Esophagus (tissue), 2 donors: Measurements from ENCODE around the gene MIA2. TPM values are rescaled to one million over a fixed set of nuclear protein-coding genes. Genes with fewer than 3 reads are reported as not detected.
"Not testable (repeated sequence)": the region's sequence is repeated elsewhere in the genome, so short reads cannot be mapped to it uniquely, and the experiment has no call there.

Experiments
- H3K27ac ChIP-seq, 2 donors: one replicate each; pipeline ENCODE4 v1.5.1; 2013; ENCODE audit warnings: low read depth in 2 of 2, mild to moderate bottlenecking in 2 of 2, inconsistent platforms in 1 of 2, low read length in 1 of 2, moderate library complexity in 1 of 2
- H3K27me3 ChIP-seq, 2 donors: one replicate each; pipeline ENCODE4 v1.6.1; 2013; ENCODE audit warnings: low read length in 2 of 2, control low read depth in 1 of 2, mild to moderate bottlenecking in 1 of 2; ENCODE audit not compliant: insufficient read depth in 2 of 2, control insufficient read depth in 1 of 2
- H3K36me3 ChIP-seq, 2 donors: one replicate each; pipeline ENCODE4 v1.6.1; 2013; ENCODE audit warnings: low read length in 1 of 2; ENCODE audit not compliant: control insufficient read depth in 2 of 2, insufficient read depth in 2 of 2
- H3K4me1 ChIP-seq, 2 donors: one replicate each; pipeline ENCODE4 v1.6.1; 2013; ENCODE audit warnings: low read length in 1 of 2; ENCODE audit not compliant: control insufficient read depth in 2 of 2, insufficient read depth in 2 of 2
- H3K4me3 ChIP-seq, 2 donors: one replicate each; pipeline ENCODE4 v1.5.1; 2013; ENCODE audit warnings: low read length in 2 of 2, mild to moderate bottlenecking in 2 of 2, low read depth in 1 of 2, moderate library complexity in 1 of 2
- H3K9me3 ChIP-seq, 2 donors: one replicate each; pipeline ENCODE4 v1.6.1; 2013; ENCODE audit warnings: mild to moderate bottlenecking in 2 of 2, low read depth in 1 of 2, low read length in 1 of 2, moderate library complexity in 1 of 2; ENCODE audit not compliant: control insufficient read depth in 2 of 2, insufficient read depth in 1 of 2
- WGBS, 2 donors: extraction: QIAGEN DNeasy Blood & Tissue Kit; methylation state at CpG; one replicate each; pipeline ENCODE4 v1.1.7; 2013; 5-methylcytosine and 5-hydroxymethylcytosine counted together
- polyA plus RNA-seq, 2 donors: library from polyadenylated mRNA; stranded (reverse); fragments of 200-250 nt; gene quantifications; one replicate each; pipeline ENCODE4 v1.2.3, GENCODE V29; 2013
- donor health status: healthy with polysubstance abuse.
- donor health status: Bipolar disorder and iron deficiency.

MIA2 gene
- 10 to 100 TPM; 26.2 to 32.1 TPM for polyA plus RNA-seq

GRCh38 chr14:39233680-39234326, at the start of gene MIA2:
TSS of gene MIA2 (plus strand) at chr14:39233915. CDS start at chr14:39234115, 200 bp downstream.
- WGBS, 2 donors, result 52 to 68% methylated on average over 7 of the region's 7 CpGs
- H3K27ac ChIP-seq, result no peak within 1 kb of the TSS

GRCh38 chr14:39184628-39185255, 49.0 kb upstream of the MIA2 start:
- H3K36me3 ChIP-seq, result peaks cover 5 to 17% of the 10 kb centered on the region in 2 donors

More at GRCh38 chr14:39233680-39234326, at the start of gene MIA2:
- Histone ChIP-seq H3K27me3 (no peaks in the 10 kb centered on the region), H3K9me3 (no peaks in the 10 kb centered on the region), H3K36me3 (no peaks in the 10 kb centered on the region), H3K4me1 (no peaks in the 10 kb centered on the region), H3K4me3 (no peak within 1 kb of the TSS)

GRCh38 chr14:39185256-39186049, 48.3 kb upstream of the MIA2 start:
- Histone ChIP-seq H3K9me3 (no peaks in the 10 kb centered on the region), H3K27ac (no peak overlapping the region), H3K4me1 (no peaks in the 10 kb centered on the region), H3K27me3 (no peaks in the 10 kb centered on the region), H3K36me3 (peaks cover 5 to 15% of the 10 kb centered on the region in 2 donors), H3K4me3 (no peak overlapping the region)
- 91% methylated on average over 5 of the region's 5 CpGs for WGBS, 2 donors

More at GRCh38 chr14:39184628-39185255, 49.0 kb upstream of the MIA2 start:
- WGBS, 2 donors, result 98% methylated on average over 4 of the region's 4 CpGs
- H3K27me3 ChIP-seq, result no peaks in the 10 kb centered on the region
- no peaks in the 10 kb centered on the region for H3K4me1 ChIP-seq
- H3K27ac ChIP-seq, result no peak overlapping the region
- H3K4me3 ChIP-seq, result no peak overlapping the region
- H3K9me3 ChIP-seq, result no peaks in the 10 kb centered on the region

GRCh38 chr14:39186941-39187525, 46.7 kb upstream of the MIA2 start:
- 73 to 86% methylated on average over 4 of the region's 4 CpGs for WGBS, 2 donors
- Histone ChIP-seq H3K27ac (no peak overlapping the region), H3K27me3 (no peaks in the 10 kb centered on the region), H3K4me3 (no peak overlapping the region), H3K9me3 (no peaks in the 10 kb centered on the region), H3K36me3 (peaks cover 0 to 6% of the 10 kb centered on the region in 2 donors), H3K4me1 (no peaks in the 10 kb centered on the region)

GRCh38 chr14:39203659-39204606, 29.8 kb upstream of the MIA2 start:
- no peaks in the 10 kb centered on the region for H3K9me3 ChIP-seq
- peak overlapping the region; percentile 82 to 87 for H3K27ac ChIP-seq
- no peak overlapping the region for H3K4me3 ChIP-seq
- no peaks in the 10 kb centered on the region for H3K27me3 ChIP-seq
- no peaks in the 10 kb centered on the region for H3K36me3 ChIP-seq
- 59 to 62% methylated on average over 5 of the region's 5 CpGs for WGBS, 2 donors
- peaks cover 0 to 7% of the 10 kb centered on the region in 2 donors for H3K4me1 ChIP-seq

- 76 to 85% methylated on average over 2 of the region's 2 CpGs for WGBS, 2 donors
- not testable (repeated sequence) for H3K27ac ChIP-seq
Measured at GRCh38 chr14:39207430-39207829, 26.3 kb upstream of the MIA2 start.

GRCh38 chr14:39211109-39211741, 22.5 kb upstream of the MIA2 start:
- Histone ChIP-seq H3K36me3 (no peaks in the 10 kb centered on the region), H3K9me3 (peaks cover 0 to 3% of the 10 kb centered on the region in 2 donors), H3K4me3 (no peak overlapping the region), H3K4me1 (peaks cover 2 to 3% of the 10 kb centered on the region in 2 donors), H3K27ac (no peak overlapping the region), H3K27me3 (no peaks in the 10 kb centered on the region)
- WGBS, 2 donors, result 91 to 92% methylated on average over 15 of the region's 15 CpGs

More at GRCh38 chr14:39207430-39207829, 26.3 kb upstream of the MIA2 start:
- not testable (repeated sequence) for H3K27me3 ChIP-seq, H3K4me1 ChIP-seq, H3K4me3 ChIP-seq, H3K36me3 ChIP-seq, H3K9me3 ChIP-seq

GRCh38 chr14:39212034-39212433, 21.7 kb upstream of the MIA2 start:
- Histone ChIP-seq H3K9me3 (peaks cover 0 to 3% of the 10 kb centered on the region in 2 donors), H3K27me3 (no peaks in the 10 kb centered on the region), H3K4me3 (no peak overlapping the region), H3K27ac (no peak overlapping the region), H3K36me3 (no peaks in the 10 kb centered on the region), H3K4me1 (peaks cover 2 to 3% of the 10 kb centered on the region in 2 donors)
- WGBS, 2 donors, result 74% methylated on average over 3 of the region's 3 CpGs
